ENCODE results near the gene LTBR. TPM values are rescaled to one million over a fixed set of nuclear protein-coding genes. Genes with fewer than 3 reads are reported as not detected.
"Not testable (repeated sequence)": the region's sequence is repeated elsewhere in the genome, so short reads cannot be mapped to it uniquely, and the experiment has no call there.

Gene LTBR
- total RNA-seq, 1 experiment from 2014 or later: 194 TPM

DNA sequence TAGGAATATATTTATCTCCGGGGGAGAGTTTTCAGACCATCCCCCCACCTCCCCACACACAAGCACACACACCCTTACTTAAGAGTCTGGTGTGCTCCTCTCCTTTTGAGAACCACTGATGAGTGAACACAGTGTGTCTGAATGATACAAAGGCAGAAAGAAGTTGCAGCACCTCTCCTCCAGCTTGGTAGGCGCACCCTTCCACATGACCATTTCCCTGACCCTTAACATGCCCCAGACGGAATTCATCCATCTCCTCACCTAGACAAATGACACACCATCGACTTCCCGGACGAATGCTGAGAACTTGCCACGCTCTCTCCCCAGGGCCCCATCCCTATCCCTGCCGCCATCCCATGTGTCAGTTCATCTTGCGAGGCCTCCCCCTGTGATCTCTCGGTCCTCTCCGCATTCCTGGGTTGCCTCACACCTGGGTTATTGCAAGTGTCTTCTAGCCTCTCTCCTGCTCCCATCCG lies 46.0 kb upstream of the LTBR start:
- no peak overlapping the region for H3K4me3 ChIP-seq (ENCODE audit: low read depth, low read length)
- BruUV-seq (replicated peaks): no TSS peak
- intact Hi-C loops (cut with micrococcal nuclease; ENCODE audit: unreplicated experiment): loop anchor here (2.0 kb wide), 3 partner anchors 25 to 47 kb away; partner anchors contain the start of gene LTBR

DNA sequence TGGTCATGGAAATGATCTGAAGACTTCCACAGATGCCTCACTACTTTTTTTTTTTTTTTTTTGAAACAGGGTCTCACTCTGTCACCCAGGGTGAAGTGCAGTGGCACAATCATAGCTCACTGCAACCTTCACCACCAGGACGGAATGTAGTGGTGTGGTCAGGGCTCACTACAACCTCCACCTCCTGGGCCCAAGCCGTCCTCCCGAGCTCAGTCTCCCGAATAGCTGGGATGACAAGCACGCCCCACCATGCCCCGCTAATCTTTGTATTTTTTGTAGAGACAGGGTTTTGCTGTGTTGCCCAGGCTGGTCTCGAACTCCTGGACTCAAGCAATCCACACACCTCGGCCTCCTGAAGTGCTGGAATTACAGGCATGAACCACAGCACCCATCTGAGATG lies 45.4 kb upstream of the LTBR start:
- H3K36me3 Mint-ChIP-seq (ENCODE audit: insufficient read depth, unreplicated experiment): peaks cover 43% of the 10 kb centered on the region

More for the DNA sequence above, 46.0 kb upstream of the LTBR start:
- H3K36me3 ChIP-seq (ENCODE audit: control insufficient read depth, insufficient read depth, low read length): 0 out of 2 replicates have a peak, but pooled peaks cover 4% of the 10 kb centered on the region
- DNase-seq: no peak
- H3K9me3 ChIP-seq: no peaks in the 10 kb centered on the region
- Mint-ChIP-seq H3K9me3 (ENCODE audit: unreplicated experiment) (no peaks in the 10 kb centered on the region), H3K4me3 (ENCODE audit: unreplicated experiment) (no peak overlapping the region), H3K27me3 (ENCODE audit: insufficient read depth, unreplicated experiment) (no peaks in the 10 kb centered on the region), H3K36me3 (ENCODE audit: insufficient read depth, unreplicated experiment) (peaks cover 48% of the 10 kb centered on the region), H3K4me1 (ENCODE audit: low read depth, unreplicated experiment) (peaks cover 19% of the 10 kb centered on the region), H3K27ac (ENCODE audit: unreplicated experiment) (no peak overlapping the region)
- ChIA-PET CTCF (interaction anchor here (3.3 kb wide), 1 partner anchor 12 kb away, joined by 37 read pairs; no protein-coding TSS in a partner anchor), POLR2A (no interaction called here)
- no peaks in the 10 kb centered on the region for H3K27me3 ChIP-seq (replicated peaks; ENCODE audit: control insufficient read depth, insufficient read depth, low read length)
- TF ChIP-seq, protein P1, sequence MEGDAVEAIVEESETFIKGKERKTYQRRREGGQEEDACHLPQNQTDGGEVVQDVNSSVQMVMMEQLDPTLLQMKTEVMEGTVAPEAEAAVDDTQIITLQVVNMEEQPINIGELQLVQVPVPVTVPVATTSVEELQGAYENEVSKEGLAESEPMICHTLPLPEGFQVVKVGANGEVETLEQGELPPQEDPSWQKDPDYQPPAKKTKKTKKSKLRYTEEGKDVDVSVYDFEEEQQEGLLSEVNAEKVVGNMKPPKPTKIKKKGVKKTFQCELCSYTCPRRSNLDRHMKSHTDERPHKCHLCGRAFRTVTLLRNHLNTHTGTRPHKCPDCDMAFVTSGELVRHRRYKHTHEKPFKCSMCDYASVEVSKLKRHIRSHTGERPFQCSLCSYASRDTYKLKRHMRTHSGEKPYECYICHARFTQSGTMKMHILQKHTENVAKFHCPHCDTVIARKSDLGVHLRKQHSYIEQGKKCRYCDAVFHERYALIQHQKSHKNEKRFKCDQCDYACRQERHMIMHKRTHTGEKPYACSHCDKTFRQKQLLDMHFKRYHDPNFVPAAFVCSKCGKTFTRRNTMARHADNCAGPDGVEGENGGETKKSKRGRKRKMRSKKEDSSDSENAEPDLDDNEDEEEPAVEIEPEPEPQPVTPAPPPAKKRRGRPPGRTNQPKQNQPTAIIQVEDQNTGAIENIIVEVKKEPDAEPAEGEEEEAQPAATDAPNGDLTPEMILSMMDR (IDR thresholded peaks at IDR 0.05; ENCODE audit: insufficient read depth in 1 of 2, low read depth in 1 of 2, low read length in 1 of 2, severe bottlenecking in 1 of 2, unreplicated experiment in 1 of 2): no peak
- H3K4me1 ChIP-seq: peaks cover 56% of the 10 kb centered on the region

GRCh38 chr12:6338955-6339354 lies 45.0 kb upstream of the LTBR start:
- Mint-ChIP-seq H3K27me3 (ENCODE audit: insufficient read depth, unreplicated experiment) (no peaks in the 10 kb centered on the region), H3K27ac (ENCODE audit: unreplicated experiment) (no peak overlapping the region), H3K9me3 (ENCODE audit: unreplicated experiment) (no peaks in the 10 kb centered on the region), H3K36me3 (ENCODE audit: insufficient read depth, unreplicated experiment) (peaks cover 39% of the 10 kb centered on the region), H3K4me1 (ENCODE audit: low read depth, unreplicated experiment) (peaks cover 27% of the 10 kb centered on the region), H3K4me3 (ENCODE audit: unreplicated experiment) (no peak overlapping the region)
- CTCF ChIA-PET: interaction anchor here (0.6 to 1.3 kb wide), 3 partner anchors 24 to 237 kb away, joined by 3 to 5 read pairs (median 4); partner anchors contain the start of gene SCNN1A
- POLR2A ChIA-PET: interaction anchor here (1.3 kb wide), 1 partner anchor 24 kb away, joined by 3 read pairs; no protein-coding TSS in a partner anchor
- Histone ChIP-seq H3K4me1 (peaks cover 60% of the 10 kb centered on the region), H3K27me3 (replicated peaks; ENCODE audit: control insufficient read depth, insufficient read depth, low read length) (no peaks in the 10 kb centered on the region), H3K36me3 (ENCODE audit: control insufficient read depth, insufficient read depth, low read length) (0 out of 2 replicates have a peak, but pooled peaks cover 2% of the 10 kb centered on the region), H3K9me3 (no peaks in the 10 kb centered on the region), H3K4me3 (ENCODE audit: low read depth, low read length) (no peak overlapping the region)
- no peak for DNase-seq
- TF ChIP-seq, protein P1 (IDR thresholded peaks at IDR 0.05; ENCODE audit: insufficient read depth in 1 of 2, low read depth in 1 of 2, low read length in 1 of 2, severe bottlenecking in 1 of 2, unreplicated experiment in 1 of 2): no peak
- intact Hi-C loops (cut with micrococcal nuclease; ENCODE audit: unreplicated experiment): no loop called here
- BruUV-seq (replicated peaks): no TSS peak

More for the DNA sequence above, 45.4 kb upstream of the LTBR start:
- peaks cover 56% of the 10 kb centered on the region for H3K4me1 ChIP-seq
- H3K36me3 ChIP-seq (ENCODE audit: control insufficient read depth, insufficient read depth, low read length); intact Hi-C loops (cut with micrococcal nuclease; ENCODE audit: unreplicated experiment); H3K27me3 Mint-ChIP-seq (ENCODE audit: insufficient read depth, unreplicated experiment); DNase-seq; H3K27me3 ChIP-seq (replicated peaks; ENCODE audit: control insufficient read depth, insufficient read depth, low read length); H3K9me3 Mint-ChIP-seq (ENCODE audit: unreplicated experiment); H3K4me3 ChIP-seq (ENCODE audit: low read depth, low read length); H3K4me3 Mint-ChIP-seq (ENCODE audit: unreplicated experiment); H3K9me3 ChIP-seq; H3K27ac Mint-ChIP-seq (ENCODE audit: unreplicated experiment); BruUV-seq (replicated peaks): not testable (repeated sequence)
- POLR2A ChIA-PET: interaction anchor here (1.3 kb wide), 1 partner anchor 25 kb away, joined by 3 read pairs; no protein-coding TSS in a partner anchor
- H3K4me1 Mint-ChIP-seq (ENCODE audit: low read depth, unreplicated experiment): peaks cover 25% of the 10 kb centered on the region
- CTCF ChIA-PET: interaction anchor here (0.6 to 1.3 kb wide), 2 partner anchors 25 to 37 kb away, joined by 3 to 5 read pairs; partner anchors contain the start of gene SCNN1A

Data from Caco-2 (cell line).